22Rv1 (cell line): ENCODE measurements around the gene TNFAIP8.

ENCODE experiments used
- ZFX ChIP-seq: fragments of 450-650 bp; IDR thresholded peaks from 2 replicates; pipeline ENCODE4 v1.6.1; 2017; ENCODE audit warnings: antibody characterized with exemption, borderline replicate concordance
- TF ChIP-seq, protein P1 (sequence below): fragments of 450-650 bp; IDR thresholded peaks from 2 replicates; pipeline ENCODE4 v1.5.1; 2017; ENCODE audit warnings: mild to moderate bottlenecking

DNA sequence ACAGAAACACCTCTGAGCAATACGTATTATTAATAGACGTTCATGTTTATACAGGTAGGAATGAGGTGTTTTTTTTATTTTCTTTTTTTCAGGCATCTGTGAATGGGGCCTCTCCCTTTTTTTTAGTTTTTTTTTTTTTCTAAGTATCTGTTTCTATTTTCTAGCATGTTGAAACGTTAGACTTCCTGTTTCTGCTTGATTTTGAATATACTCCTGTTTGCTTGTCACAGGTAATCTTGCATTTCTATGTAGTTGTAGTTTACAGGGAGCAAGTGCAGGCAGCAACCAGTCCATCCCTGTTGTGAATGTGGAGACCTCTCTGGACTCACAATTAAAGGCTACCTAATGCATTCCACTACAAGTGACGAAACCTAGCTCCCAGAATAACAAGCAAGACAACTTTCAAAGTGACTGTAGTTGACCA is 22.8 kb upstream of the TNFAIP8 start:
- TF ChIP-seq, protein P1, sequence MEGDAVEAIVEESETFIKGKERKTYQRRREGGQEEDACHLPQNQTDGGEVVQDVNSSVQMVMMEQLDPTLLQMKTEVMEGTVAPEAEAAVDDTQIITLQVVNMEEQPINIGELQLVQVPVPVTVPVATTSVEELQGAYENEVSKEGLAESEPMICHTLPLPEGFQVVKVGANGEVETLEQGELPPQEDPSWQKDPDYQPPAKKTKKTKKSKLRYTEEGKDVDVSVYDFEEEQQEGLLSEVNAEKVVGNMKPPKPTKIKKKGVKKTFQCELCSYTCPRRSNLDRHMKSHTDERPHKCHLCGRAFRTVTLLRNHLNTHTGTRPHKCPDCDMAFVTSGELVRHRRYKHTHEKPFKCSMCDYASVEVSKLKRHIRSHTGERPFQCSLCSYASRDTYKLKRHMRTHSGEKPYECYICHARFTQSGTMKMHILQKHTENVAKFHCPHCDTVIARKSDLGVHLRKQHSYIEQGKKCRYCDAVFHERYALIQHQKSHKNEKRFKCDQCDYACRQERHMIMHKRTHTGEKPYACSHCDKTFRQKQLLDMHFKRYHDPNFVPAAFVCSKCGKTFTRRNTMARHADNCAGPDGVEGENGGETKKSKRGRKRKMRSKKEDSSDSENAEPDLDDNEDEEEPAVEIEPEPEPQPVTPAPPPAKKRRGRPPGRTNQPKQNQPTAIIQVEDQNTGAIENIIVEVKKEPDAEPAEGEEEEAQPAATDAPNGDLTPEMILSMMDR: no peak
- TF ChIP-seq ZFX: no peak
